RWPE1 (cell line): ENCODE data around the gene WDR41.
"Not testable (repeated sequence)": the region's sequence is repeated elsewhere in the genome, so short reads cannot be mapped to it uniquely, and the experiment has no call there.

Source experiments
- CTCF ChIA-PET: fragments of 350-600 bp; sonication (Branson Sonifier 250); formaldehyde crosslinking; extraction: SDS; loops from one replicate; lab custom pipeline; 2021; lab: Yijun Ruan, JAX
- POLR2A ChIA-PET: fragments of 400-600 bp; formaldehyde crosslinking; extraction: SDS; loops from one replicate; lab custom pipeline; 2020; ENCODE audit warnings: antibody characterized with exemption; ENCODE audit not compliant: low non-redundant PET; lab: Yijun Ruan, JAX
- DNase-seq: peaks from one replicate; pipeline ENCODE4 v3.0.0; 2012; ENCODE audit warnings: low spot score
- H3K27ac ChIP-seq: fragments of 450-650 bp; 2 replicates; pipeline ENCODE4 v1.5.1; 2017
- CTCF ChIP-seq: fragments of 450-650 bp; conservative IDR thresholded peaks from 2 replicates; pipeline ENCODE4 v1.5.1; 2017; ENCODE audit warnings: low read depth, mild to moderate bottlenecking

The WDR41 gene

GRCh38 chr5:77391240-77391765, 100.8 kb downstream of the WDR41 start:
- TF ChIP-seq CTCF = no peak
- no peak for DNase-seq
- no peak overlapping the region for H3K27ac ChIP-seq
- ChIA-PET POLR2A (no interaction called here), CTCF (interaction anchor here (0.6 kb wide), 1 partner anchor 247 kb away, joined by 3 read pairs; no protein-coding TSS in a partner anchor)

GRCh38 chr5:77390795-77391194, 101.3 kb downstream of the WDR41 start:
- no peak for TF ChIP-seq CTCF
- ChIA-PET CTCF (interaction anchor here (0.6 kb wide), 1 partner anchor 247 kb away, joined by 3 read pairs; no protein-coding TSS in a partner anchor), POLR2A (no interaction called here)
- DNase-seq = no peak
- no peak overlapping the region for H3K27ac ChIP-seq

- no peak overlapping the region for H3K27ac ChIP-seq
- no peak for TF ChIP-seq CTCF
- ChIA-PET POLR2A (no interaction called here), CTCF (no interaction called here)
- DNase-seq = no peak
Observed at GRCh38 chr5:77390221-77390620, 101.9 kb downstream of the WDR41 start.

GRCh38 chr5:77389746-77390145, 102.4 kb downstream of the WDR41 start:
- ChIA-PET CTCF (interaction anchor here (0.6 kb wide), 1 partner anchor 599 kb away, joined by 3 read pairs; no protein-coding TSS in a partner anchor), POLR2A (no interaction called here)
- DNase-seq = no peak
- no peak overlapping the region for H3K27ac ChIP-seq
- TF ChIP-seq CTCF = no peak

- H3K27ac ChIP-seq, POLR2A ChIA-PET, CTCF ChIA-PET, DNase-seq: not testable (repeated sequence)
Observed at GRCh38 chr5:77386340-77386739, 105.8 kb downstream of the WDR41 start.

- H3K27ac ChIP-seq, DNase-seq, CTCF ChIA-PET, POLR2A ChIA-PET: not testable (repeated sequence)
Observed at GRCh38 chr5:77383336-77383735, 108.8 kb downstream of the WDR41 start.
